ENCODE results near the gene ATP5F1A. TPM values are rescaled to one million over a fixed set of nuclear protein-coding genes. Genes with fewer than 3 reads are reported as not detected.

Gene ATP5F1A
- total RNA-seq, 4 donors from 2014 or later = 355 to 540 (median 419) TPM

- no peak overlapping the region for H3K4me3 ChIP-seq (ENCODE audit: low read depth, poor library complexity, severe bottlenecking)
- TF ChIP-seq POLR2A (IDR thresholded peaks at IDR 0.05) = no peak
- TF ChIP-seq, protein P1, sequence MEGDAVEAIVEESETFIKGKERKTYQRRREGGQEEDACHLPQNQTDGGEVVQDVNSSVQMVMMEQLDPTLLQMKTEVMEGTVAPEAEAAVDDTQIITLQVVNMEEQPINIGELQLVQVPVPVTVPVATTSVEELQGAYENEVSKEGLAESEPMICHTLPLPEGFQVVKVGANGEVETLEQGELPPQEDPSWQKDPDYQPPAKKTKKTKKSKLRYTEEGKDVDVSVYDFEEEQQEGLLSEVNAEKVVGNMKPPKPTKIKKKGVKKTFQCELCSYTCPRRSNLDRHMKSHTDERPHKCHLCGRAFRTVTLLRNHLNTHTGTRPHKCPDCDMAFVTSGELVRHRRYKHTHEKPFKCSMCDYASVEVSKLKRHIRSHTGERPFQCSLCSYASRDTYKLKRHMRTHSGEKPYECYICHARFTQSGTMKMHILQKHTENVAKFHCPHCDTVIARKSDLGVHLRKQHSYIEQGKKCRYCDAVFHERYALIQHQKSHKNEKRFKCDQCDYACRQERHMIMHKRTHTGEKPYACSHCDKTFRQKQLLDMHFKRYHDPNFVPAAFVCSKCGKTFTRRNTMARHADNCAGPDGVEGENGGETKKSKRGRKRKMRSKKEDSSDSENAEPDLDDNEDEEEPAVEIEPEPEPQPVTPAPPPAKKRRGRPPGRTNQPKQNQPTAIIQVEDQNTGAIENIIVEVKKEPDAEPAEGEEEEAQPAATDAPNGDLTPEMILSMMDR (IDR thresholded peaks at IDR 0.05) = no peak
- 74 to 83% methylated on average over 4 of the region's 4 CpGs for WGBS, 2 donors
- no peak for DNase-seq (ENCODE audit: low spot score in 2 of 2)
- intact Hi-C loops (cut with DNase I; ENCODE audit: low total_unique reads) = no loop called here
These were observed 42.3 kb downstream of the ATP5F1A start for GRCh38 chr18:46055838-46056230.

GRCh38 chr18:46054956-46055837 is 42.9 kb downstream of the ATP5F1A start:
- intact Hi-C loops (cut with DNase I; ENCODE audit: low total_unique reads) = no loop called here
- WGBS, 2 donors = 75 to 80% methylated on average over 6 of the region's 6 CpGs
- H3K4me3 ChIP-seq (ENCODE audit: low read depth, poor library complexity, severe bottlenecking) = no peak overlapping the region
- no peak for DNase-seq (ENCODE audit: low spot score in 2 of 2)
- TF ChIP-seq, protein P1 (IDR thresholded peaks at IDR 0.05) = no peak
- TF ChIP-seq POLR2A (IDR thresholded peaks at IDR 0.05) = no peak

DNA sequence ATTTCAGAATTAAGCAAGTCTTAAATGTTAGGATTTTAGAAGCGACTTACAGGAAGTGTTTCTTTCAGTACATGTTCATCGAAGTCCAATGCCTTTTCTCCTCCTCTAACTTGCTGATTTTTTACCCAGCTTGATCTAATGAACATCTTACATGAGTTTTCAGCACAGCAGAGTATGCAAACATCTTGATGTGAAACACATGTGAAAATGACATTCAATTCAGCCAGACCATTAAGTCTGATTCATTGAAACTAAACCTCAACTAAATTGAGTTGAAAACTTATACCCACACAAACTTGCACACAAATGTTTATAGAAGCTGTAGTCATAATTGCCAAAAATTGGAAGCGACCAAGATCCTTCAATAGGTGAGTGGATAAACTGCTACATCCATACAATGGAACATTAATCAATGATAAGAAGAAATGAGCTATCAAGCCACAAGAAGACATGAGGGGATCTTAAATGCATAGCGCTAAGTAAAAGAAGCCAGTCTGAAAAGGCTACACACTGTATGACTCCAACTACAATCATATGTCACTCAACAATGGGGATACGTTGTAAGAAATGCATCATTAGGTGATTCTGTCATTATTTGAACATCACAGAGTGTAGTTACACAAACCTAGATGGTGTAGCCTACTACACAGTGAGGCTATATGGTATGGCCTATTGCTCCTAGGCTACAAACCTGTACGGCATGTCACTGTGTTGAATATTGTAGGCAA is 44.6 kb downstream of the ATP5F1A start:
- TF ChIP-seq POLR2A (IDR thresholded peaks at IDR 0.05) = no peak
- TF ChIP-seq, protein P1 (IDR thresholded peaks at IDR 0.05) = no peak
- 72 to 78% methylated on average over 6 of the region's 6 CpGs for WGBS, 2 donors
- intact Hi-C loops (cut with DNase I; ENCODE audit: low total_unique reads) = no loop called here
- no peak for DNase-seq (ENCODE audit: low spot score in 2 of 2)
- H3K4me3 ChIP-seq (ENCODE audit: low read depth, poor library complexity, severe bottlenecking) = no peak overlapping the region

GRCh38 chr18:46051731-46052461 is 46.2 kb downstream of the ATP5F1A start:
- intact Hi-C loops (cut with DNase I; ENCODE audit: low total_unique reads) = no loop called here
- WGBS, 2 donors = 73 to 74% methylated on average over 6 of the region's 6 CpGs

DNA sequence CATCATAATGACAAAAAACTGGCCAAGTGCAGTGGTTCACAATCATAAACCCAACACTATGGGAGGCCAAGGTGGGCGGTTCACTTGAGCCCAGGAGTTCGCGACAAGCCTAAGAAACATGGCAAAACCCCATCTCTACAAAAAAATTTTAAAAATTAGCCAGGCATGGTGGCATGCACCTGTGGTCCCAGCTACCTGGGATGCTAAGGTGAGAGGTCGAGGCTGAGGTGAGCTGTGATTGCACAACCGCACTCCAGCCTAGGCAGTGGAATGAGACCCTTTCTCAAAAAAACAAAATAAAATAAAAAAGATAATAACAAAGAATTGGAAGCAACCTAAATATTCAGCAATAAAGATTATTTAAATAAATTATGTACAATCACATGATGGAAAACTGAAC is 47.8 kb downstream of the ATP5F1A start:
- intact Hi-C loops (cut with DNase I; ENCODE audit: low total_unique reads) = no loop called here
- TF ChIP-seq, protein P1 (IDR thresholded peaks at IDR 0.05) = no peak
- DNase-seq (ENCODE audit: low spot score in 2 of 2) = peak in 1 of 2 donors; percentile 37
- 97% methylated on average over 5 of the region's 5 CpGs for WGBS, 2 donors
- H3K4me3 ChIP-seq (ENCODE audit: low read depth, poor library complexity, severe bottlenecking) = no peak overlapping the region

More at GRCh38 chr18:46051731-46052461, 46.2 kb downstream of the ATP5F1A start:
- no peak overlapping the region for H3K4me3 ChIP-seq (ENCODE audit: low read depth, poor library complexity, severe bottlenecking)
- no peak for TF ChIP-seq POLR2A (IDR thresholded peaks at IDR 0.05)
- TF ChIP-seq, protein P1 (IDR thresholded peaks at IDR 0.05) = no peak
- DNase-seq (ENCODE audit: low spot score in 2 of 2) = peak in 1 of 2 donors; percentile 28

All from lower leg skin (tissue), 4 donors.